Fibroblast of lung (primary cell): ENCODE measurements around the gene WWC2.

Experiments
- EZH2 ChIP-seq: IDR thresholded peaks from 2 replicates; pipeline ENCODE4 v1.5.1; 2012; ENCODE audit warnings: low read length, control low read depth, mild to moderate bottlenecking; ENCODE audit errors: missing control alignments
- TF ChIP-seq, protein P1 (sequence below), 2 donors: IDR thresholded peaks in 1 of 2; conservative IDR thresholded peaks in 1 of 2; 1 replicate in 1 of 2; 2 replicates in 1 of 2; pipeline ENCODE4 v1.5.1; 2011 to 2012; ENCODE audit warnings: low read length in 2 of 2, control low read depth in 1 of 2, inconsistent platforms in 1 of 2, low read depth in 1 of 2, mild to moderate bottlenecking in 1 of 2

DNA sequence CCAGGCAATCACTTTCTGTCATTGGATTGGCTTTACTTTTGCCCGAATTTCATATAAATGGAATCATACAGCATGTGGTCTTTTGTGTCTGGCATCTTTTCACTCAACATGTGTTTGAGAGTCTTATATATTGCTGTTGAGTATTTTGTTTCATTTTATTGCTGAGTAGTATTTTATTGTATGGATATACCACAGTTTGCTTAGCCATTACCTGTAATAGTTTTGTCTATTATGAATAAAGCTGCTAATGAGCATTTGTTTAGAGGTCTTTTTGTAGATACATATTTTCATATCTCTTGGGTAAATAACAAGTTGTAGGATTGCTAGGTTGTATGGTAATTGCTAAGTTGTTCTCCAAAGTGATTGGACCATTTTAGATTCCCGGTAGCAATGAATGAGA, 105.7 kb downstream of the WWC2 start:
- TF ChIP-seq, protein P1, sequence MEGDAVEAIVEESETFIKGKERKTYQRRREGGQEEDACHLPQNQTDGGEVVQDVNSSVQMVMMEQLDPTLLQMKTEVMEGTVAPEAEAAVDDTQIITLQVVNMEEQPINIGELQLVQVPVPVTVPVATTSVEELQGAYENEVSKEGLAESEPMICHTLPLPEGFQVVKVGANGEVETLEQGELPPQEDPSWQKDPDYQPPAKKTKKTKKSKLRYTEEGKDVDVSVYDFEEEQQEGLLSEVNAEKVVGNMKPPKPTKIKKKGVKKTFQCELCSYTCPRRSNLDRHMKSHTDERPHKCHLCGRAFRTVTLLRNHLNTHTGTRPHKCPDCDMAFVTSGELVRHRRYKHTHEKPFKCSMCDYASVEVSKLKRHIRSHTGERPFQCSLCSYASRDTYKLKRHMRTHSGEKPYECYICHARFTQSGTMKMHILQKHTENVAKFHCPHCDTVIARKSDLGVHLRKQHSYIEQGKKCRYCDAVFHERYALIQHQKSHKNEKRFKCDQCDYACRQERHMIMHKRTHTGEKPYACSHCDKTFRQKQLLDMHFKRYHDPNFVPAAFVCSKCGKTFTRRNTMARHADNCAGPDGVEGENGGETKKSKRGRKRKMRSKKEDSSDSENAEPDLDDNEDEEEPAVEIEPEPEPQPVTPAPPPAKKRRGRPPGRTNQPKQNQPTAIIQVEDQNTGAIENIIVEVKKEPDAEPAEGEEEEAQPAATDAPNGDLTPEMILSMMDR (conservative IDR thresholded peaks at IDR 0.05 in 1 of 2, IDR thresholded peaks at IDR 0.05 in 1 of 2; ENCODE audit: low read depth in 1 of 2, low read length in 2 of 2) = no peak
- no peak for TF ChIP-seq EZH2
